OCI-LY3 (cell line): Measurements from ENCODE around the gene COL6A2.

Experiments
- H2AFZ ChIP-seq: fragments of 200-600, 300-600 bp; shearing (Covaris generic); 2 replicates; pipeline ENCODE4 v1.6.0; 2014; ENCODE audit warnings: antibody characterized with exemption, low read depth, low read length
- H3K27ac ChIP-seq: fragments of 200-600, 300-600 bp; sonication (generic); 2 replicates; pipeline ENCODE4 v1.5.1; 2014; ENCODE audit warnings: mild to moderate bottlenecking, low read length, moderate library complexity, mixed read lengths
- H3K27me3 ChIP-seq: fragments of 200-600, 300-600 bp; sonication (generic); 2 replicates; pipeline ENCODE4 v1.6.1; 2014; ENCODE audit warnings: low read depth, low read length, mixed read lengths
- H3K36me3 ChIP-seq: fragments of 200-600, 300-600 bp; sonication (generic); replicated peaks from 2 replicates; pipeline ENCODE3; 2014; ENCODE audit warnings: low read depth, low read length, mixed read lengths
- H3K4me1 ChIP-seq: fragments of 300-600, 200-600 bp; sonication (generic); 2 replicates; pipeline ENCODE4 v1.6.1; 2014; ENCODE audit warnings: low read length, mixed read lengths
- H3K4me2 ChIP-seq: fragments of 200-600, 300-600 bp; sonication (generic); 2 replicates; pipeline ENCODE4 v1.6.1; 2014; ENCODE audit warnings: low read length, mixed read lengths
- H3K4me3 ChIP-seq: fragments of 300-600, 200-600 bp; sonication (generic); 2 replicates; pipeline ENCODE4 v1.5.1; 2014; ENCODE audit warnings: antibody characterized with exemption, mild to moderate bottlenecking, low read length, moderate library complexity
- H3K79me2 ChIP-seq: fragments of 300-600, 200-600 bp; shearing (Covaris generic); 2 replicates; pipeline ENCODE4 v1.6.1; 2014; ENCODE audit warnings: mild to moderate bottlenecking, low read length, mixed read lengths
- H3K9ac ChIP-seq: fragments of 300-600, 200-600 bp; shearing (Covaris generic); 2 replicates; pipeline ENCODE4 v1.6.0; 2014; ENCODE audit warnings: mild to moderate bottlenecking, low read length, moderate library complexity
- H3K9me3 ChIP-seq: fragments of 200-600, 300-600 bp; shearing (Covaris generic); 2 replicates; pipeline ENCODE4 v1.6.1; 2014; ENCODE audit warnings: low read length, mixed read lengths; ENCODE audit not compliant: insufficient read depth
- H4K20me1 ChIP-seq: fragments of 200-600, 300-600 bp; sonication (generic); 2 replicates; pipeline ENCODE4 v1.6.1; 2016; ENCODE audit warnings: low read length, mixed read lengths; ENCODE audit not compliant: insufficient read depth
- EZH2phosphoT487 ChIP-seq: fragments of 200-600 bp; shearing (Covaris generic); IDR thresholded peaks from 2 replicates; pipeline ENCODE4 v1.6.1; 2018; ENCODE audit warnings: antibody characterized with exemption, mixed run types, low read depth
- TF ChIP-seq, protein P1 (sequence below): fragments of 200-600, 300-600 bp; sonication (generic); IDR thresholded peaks from 2 replicates; pipeline ENCODE4 v1.5.1; 2014; ENCODE audit warnings: antibody characterized with exemption, low read length, low read depth

COL6A2 gene

GRCh38 chr21:46067505-46068201 is 30.3 kb upstream of the COL6A2 start:
- H3K4me2 ChIP-seq: no peak overlapping the region
- no peak overlapping the region for H3K9ac ChIP-seq
- no peak overlapping the region for H2AFZ ChIP-seq
- no peak overlapping the region for H3K27ac ChIP-seq
- H4K20me1 ChIP-seq: no peaks in the 10 kb centered on the region
- H3K79me2 ChIP-seq: no peaks in the 10 kb centered on the region
- H3K4me3 ChIP-seq: no peak overlapping the region
- H3K27me3 ChIP-seq: no peaks in the 10 kb centered on the region
- no peaks in the 10 kb centered on the region for H3K4me1 ChIP-seq
- no peaks in the 10 kb centered on the region for H3K36me3 ChIP-seq
- no peaks in the 10 kb centered on the region for H3K9me3 ChIP-seq
- no peak for TF ChIP-seq EZH2phosphoT487
- TF ChIP-seq, protein P1, sequence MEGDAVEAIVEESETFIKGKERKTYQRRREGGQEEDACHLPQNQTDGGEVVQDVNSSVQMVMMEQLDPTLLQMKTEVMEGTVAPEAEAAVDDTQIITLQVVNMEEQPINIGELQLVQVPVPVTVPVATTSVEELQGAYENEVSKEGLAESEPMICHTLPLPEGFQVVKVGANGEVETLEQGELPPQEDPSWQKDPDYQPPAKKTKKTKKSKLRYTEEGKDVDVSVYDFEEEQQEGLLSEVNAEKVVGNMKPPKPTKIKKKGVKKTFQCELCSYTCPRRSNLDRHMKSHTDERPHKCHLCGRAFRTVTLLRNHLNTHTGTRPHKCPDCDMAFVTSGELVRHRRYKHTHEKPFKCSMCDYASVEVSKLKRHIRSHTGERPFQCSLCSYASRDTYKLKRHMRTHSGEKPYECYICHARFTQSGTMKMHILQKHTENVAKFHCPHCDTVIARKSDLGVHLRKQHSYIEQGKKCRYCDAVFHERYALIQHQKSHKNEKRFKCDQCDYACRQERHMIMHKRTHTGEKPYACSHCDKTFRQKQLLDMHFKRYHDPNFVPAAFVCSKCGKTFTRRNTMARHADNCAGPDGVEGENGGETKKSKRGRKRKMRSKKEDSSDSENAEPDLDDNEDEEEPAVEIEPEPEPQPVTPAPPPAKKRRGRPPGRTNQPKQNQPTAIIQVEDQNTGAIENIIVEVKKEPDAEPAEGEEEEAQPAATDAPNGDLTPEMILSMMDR: no peak

GRCh38 chr21:46068516-46069079 is 29.3 kb upstream of the COL6A2 start:
- Histone ChIP-seq H3K36me3 (no peaks in the 10 kb centered on the region), H3K9ac (no peak overlapping the region), H3K79me2 (no peaks in the 10 kb centered on the region), H3K9me3 (no peaks in the 10 kb centered on the region), H3K4me1 (no peaks in the 10 kb centered on the region), H2AFZ (no peak overlapping the region), H3K27ac (no peak overlapping the region), H3K27me3 (no peaks in the 10 kb centered on the region), H3K4me2 (no peak overlapping the region), H4K20me1 (no peaks in the 10 kb centered on the region), H3K4me3 (no peak overlapping the region)
- TF ChIP-seq, protein P1: no peak
- TF ChIP-seq EZH2phosphoT487: no peak

DNA sequence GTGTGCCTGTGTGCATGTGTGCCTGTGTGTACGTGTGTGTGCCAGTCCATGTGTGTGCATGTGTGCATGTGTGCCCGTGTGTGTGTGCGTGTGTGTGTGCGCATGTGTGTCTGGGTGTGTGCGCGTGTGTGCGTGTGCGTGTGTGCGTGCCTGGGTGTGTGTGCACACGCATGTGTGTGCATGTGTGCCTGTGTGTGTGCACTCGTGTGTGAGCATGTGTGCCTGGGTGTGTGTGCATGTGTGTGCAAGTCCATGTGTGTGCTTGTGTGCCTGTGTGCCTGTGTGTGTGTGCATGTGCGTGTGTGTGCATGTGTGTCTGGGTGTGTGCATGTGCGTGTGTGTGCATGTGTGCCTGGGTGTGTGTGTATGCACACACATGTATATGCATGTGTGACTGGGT is 28.7 kb upstream of the COL6A2 start:
- TF ChIP-seq EZH2phosphoT487: no peak
- TF ChIP-seq, protein P1: no peak
- no peaks in the 10 kb centered on the region for H3K27me3 ChIP-seq
- no peaks in the 10 kb centered on the region for H3K9me3 ChIP-seq
- H3K9ac ChIP-seq: no peak overlapping the region
- H3K79me2 ChIP-seq: no peaks in the 10 kb centered on the region
- no peak overlapping the region for H2AFZ ChIP-seq
- H3K4me1 ChIP-seq: no peaks in the 10 kb centered on the region
- H4K20me1 ChIP-seq: no peaks in the 10 kb centered on the region
- H3K4me2 ChIP-seq: no peak overlapping the region
- H3K27ac ChIP-seq: no peak overlapping the region
- H3K4me3 ChIP-seq: no peak overlapping the region
- H3K36me3 ChIP-seq: no peaks in the 10 kb centered on the region

DNA sequence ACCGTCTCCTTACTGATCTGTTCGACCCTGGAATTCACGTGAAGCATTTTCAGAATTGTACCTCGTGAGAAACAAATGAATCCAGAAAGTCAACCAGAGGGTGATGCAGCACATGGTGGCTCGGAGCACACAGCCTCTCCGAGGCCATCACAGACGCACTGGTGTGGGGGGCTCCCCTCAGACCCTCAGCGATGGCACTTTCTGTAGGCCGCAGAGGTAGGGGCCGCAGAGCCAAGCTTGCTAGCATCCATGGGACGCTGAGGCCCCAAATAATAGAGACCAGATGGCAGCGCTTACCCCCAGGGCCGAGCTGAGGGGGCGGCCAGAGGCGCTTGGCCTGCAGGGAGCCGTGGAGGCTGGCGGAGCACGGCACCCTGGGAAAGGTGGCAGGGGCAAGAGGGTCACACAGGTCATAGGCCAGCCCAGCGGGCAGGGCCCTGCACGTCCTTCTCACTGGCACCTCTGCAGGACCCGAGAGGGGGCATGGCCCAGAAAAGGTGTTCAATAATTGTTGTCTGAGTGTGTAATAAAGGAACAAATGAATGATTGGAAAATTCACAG is 28.1 kb upstream of the COL6A2 start:
- Histone ChIP-seq H3K27me3 (no peaks in the 10 kb centered on the region), H3K4me3 (no peak overlapping the region), H2AFZ (no peak overlapping the region), H3K79me2 (no peaks in the 10 kb centered on the region), H3K36me3 (no peaks in the 10 kb centered on the region), H3K9me3 (no peaks in the 10 kb centered on the region), H3K27ac (no peak overlapping the region), H3K4me2 (no peak overlapping the region), H4K20me1 (no peaks in the 10 kb centered on the region), H3K9ac (no peak overlapping the region), H3K4me1 (no peaks in the 10 kb centered on the region)
- TF ChIP-seq, protein P1: no peak
- no peak for TF ChIP-seq EZH2phosphoT487
